NCI-H2196 (cell line): Measurements from ENCODE around the gene GNPDA2.

Experiments
- DNase-seq: peaks from one replicate; lab custom pipeline; 2025; ENCODE audit not compliant: unreplicated experiment; lab: John Stamatoyannopoulos, UW

The GNPDA2 gene

GRCh38 chr4:44679060-44679459, 47.3 kb downstream of the GNPDA2 start:
- no peak for DNase-seq

DNA sequence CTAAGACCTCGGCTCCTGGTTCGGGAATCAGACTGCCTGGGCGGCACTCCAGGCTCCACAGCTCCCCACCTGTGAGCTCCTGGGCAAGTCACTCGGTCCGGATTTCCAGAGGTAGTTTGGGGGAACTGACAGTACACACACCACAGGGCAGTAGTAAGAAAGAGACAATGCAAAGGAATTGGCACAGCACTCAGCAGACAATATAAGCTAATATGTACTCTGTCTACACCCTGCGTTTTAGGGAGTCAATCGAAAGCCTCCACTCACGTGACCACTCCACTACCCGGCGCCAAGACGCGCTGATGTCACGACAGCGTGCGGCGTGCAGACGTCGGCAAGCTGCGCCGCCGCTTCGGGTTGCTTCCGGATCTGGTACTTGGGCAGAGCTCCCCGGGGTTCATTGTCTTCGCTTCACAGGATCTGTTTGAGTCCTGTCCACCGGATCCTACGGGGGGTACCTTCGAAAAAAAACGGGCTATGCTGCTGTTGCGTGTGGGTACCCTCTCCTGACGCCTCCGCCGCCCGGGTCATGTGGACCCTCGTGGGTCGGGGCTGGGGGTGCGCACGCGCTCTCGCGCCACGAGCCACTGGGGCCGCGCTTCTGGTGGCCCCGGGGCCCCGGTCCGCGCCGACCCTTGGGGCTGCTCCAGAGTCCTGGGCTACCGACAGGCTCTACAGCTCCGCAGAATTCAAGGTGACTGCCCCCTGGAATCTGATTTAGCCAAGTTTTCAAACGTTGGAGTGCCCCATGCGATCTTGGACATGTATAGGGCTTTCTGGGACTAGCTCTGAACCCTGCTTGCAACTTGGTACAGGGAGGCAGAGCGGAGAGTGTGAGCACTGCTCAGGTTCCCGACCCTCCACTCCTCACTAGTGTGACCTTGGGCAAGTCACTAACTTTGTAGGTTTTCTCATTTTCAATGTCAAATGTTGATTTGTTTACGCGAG, 48.0 kb downstream of the GNPDA2 start, which contains the start of gene GUF1:
Gene GUF1, plus strand, starts transcription at position 327 of the 948 bp plus-strand sequence. Its CDS starts 203 bp downstream, at position 530.
- peak; percentile 84 for DNase-seq

GRCh38 chr4:44675366-44675765, 51.0 kb downstream of the GNPDA2 start:
- DNase-seq = no peak

GRCh38 chr4:44674471-44674870, 51.9 kb downstream of the GNPDA2 start:
- DNase-seq = no peak

DNA sequence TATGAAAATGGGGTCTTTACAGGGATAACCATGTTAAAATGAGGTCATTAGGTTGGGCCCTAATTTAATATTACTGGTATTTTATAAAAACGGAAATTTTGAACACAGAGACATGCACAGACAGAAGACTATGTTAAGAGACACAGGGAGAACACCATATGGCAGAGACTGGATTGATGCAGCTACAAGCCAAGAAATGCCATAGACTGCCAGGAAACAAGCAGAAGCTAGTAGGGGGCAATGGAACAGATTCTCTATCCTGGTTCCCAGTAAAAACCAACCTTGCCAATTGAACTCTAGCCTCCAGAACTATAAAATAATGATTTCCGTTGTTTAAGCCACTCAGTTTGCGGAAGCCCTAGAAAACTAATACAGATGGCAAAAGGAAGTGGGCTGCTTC, 54.7 kb downstream of the GNPDA2 start:
- DNase-seq = no peak

DNA sequence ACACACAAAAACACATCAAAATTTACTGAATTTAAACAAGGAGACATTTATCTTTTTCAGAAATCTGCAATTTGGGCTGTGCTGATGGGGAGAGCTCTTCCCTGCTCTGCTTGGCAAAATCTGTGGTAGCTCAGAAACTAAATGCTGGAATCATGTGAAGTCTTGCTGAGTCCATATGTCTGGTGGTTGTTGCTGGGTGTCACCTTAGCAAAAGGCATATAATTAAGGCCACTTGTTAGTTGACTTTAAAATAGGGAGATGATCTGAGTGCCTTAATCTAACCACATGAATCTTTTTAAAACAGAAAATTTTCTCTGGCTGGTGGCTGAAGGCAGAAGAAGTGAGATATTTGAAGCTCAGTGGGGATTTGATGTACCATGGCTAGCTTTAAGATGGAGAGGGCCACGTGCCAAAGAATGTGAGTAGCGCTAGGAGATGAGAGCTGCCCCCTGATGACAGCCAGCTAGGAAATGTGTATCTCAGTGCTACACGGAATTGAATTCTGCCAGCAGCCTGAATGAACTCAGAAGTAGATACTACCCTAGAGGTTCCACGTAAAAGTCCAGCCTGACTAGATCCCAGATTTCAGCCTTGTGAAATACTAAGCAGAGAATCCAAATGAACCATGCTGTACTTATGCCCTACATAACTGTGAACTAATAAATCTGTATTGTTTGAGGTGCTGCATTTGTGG, 55.7 kb downstream of the GNPDA2 start:
- no peak for DNase-seq

- DNase-seq = no peak
Observed at GRCh38 chr4:44668526-44668925, 57.8 kb downstream of the GNPDA2 start.

GRCh38 chr4:44663539-44664263, 62.7 kb downstream of the GNPDA2 start:
- no peak for DNase-seq

DNA sequence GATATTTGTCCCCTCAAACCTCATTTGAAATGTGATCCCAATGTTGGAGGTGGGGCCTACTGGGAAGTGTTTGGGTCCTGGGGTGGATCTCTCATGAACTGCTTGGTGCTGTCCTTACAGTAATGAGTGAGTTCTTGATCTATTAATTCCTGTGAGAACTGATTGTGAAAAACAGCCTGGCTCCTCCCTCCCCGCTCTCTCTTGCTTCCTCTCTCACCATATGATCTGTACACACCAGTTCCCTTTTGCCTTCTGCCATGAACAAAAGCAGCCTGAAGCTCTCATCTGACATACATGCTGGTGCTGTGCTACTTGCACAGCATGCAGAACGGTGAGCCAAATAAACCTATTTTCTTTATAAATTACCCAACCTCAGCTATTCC, 63.7 kb downstream of the GNPDA2 start:
- no peak for DNase-seq

GRCh38 chr4:44661940-44662622, 64.3 kb downstream of the GNPDA2 start:
- no peak for DNase-seq

DNA sequence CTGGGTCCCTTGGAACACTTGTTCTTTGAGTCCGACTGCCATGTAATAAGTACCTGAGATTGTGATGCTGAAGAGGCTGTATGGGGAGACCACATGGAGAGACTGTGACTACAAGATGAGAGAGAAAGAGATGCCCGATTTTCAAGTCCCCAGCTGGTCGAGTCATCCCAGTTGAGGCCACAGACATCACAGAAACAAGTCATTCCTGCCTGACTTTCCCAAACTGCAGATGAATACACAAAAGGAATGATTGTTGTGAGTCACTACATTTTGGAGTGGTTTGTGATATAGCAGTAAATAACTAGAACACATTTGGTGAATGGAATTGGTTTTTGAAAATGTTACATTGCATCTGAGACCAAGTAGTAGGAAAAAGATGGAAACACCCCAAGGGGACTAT, 66.0 kb downstream of the GNPDA2 start:
- no peak for DNase-seq

- DNase-seq = no peak
Observed at GRCh38 chr4:44652002-44652401, 74.4 kb downstream of the GNPDA2 start.
